Vagina (tissue), 2 donors: ENCODE results near the gene CACNB2. TPM values are rescaled to one million over a fixed set of nuclear protein-coding genes. Genes with fewer than 3 reads are reported as not detected.
A peak's percentile ranks its signal among the peaks of the same experiment; 100 is the strongest.

Experiments
- DNase-seq, 2 donors: peaks; one replicate each; pipeline ENCODE4 v3.0.0-alpha.2; 2017; ENCODE audit errors: extremely low spot score in 2 of 2
- H3K27ac ChIP-seq: fragments of 200-600 bp; sonication (generic); one replicate; pipeline ENCODE4 v1.5.1; 2019
- H3K27me3 ChIP-seq: fragments of 200-600 bp; sonication (generic); one replicate; pipeline ENCODE4 v1.5.1; 2019
- H3K36me3 ChIP-seq, 2 donors: fragments of 200-600 bp; sonication (generic); one replicate each; pipeline ENCODE4 v1.5.1; 2017 to 2019
- H3K4me1 ChIP-seq: fragments of 200-600 bp; sonication (generic); one replicate; pipeline ENCODE4 v1.5.1; 2019
- H3K4me3 ChIP-seq, 2 donors: fragments of 200-600 bp; sonication (generic); 1 replicate in 1 of 2; 2 replicates in 1 of 2; pipeline ENCODE4 v1.5.1; 2016 to 2019
- H3K9me3 ChIP-seq: fragments of 200-600 bp; sonication (generic); one replicate; pipeline ENCODE4 v1.5.1; 2019
- CTCF ChIP-seq, 3 experiments: fragments of 450-650 bp in 2 of 3; fragments of 200-600 bp in 1 of 3; sonication (generic) in 1 of 3; IDR thresholded peaks; one replicate each; pipeline ENCODE4 v1.5.1; 2017 to 2019; ENCODE audit warnings: antibody characterized with exemption in 3 of 3, mild to moderate bottlenecking in 2 of 3, moderate library complexity in 2 of 3
- POLR2A ChIP-seq, 2 donors: fragments of 450-650 bp; IDR thresholded peaks; one replicate each; pipeline ENCODE4 v1.6.1; 2017; ENCODE audit warnings: antibody characterized with exemption in 2 of 2, mild to moderate bottlenecking in 2 of 2, moderate library complexity in 2 of 2
- POLR2AphosphoS5 ChIP-seq, 2 donors: sonication (generic); formaldehyde crosslinking; IDR thresholded peaks; one replicate each; pipeline ENCODE4 v1.9.0; 2017; ENCODE audit warnings: antibody characterized with exemption in 2 of 2, mild to moderate bottlenecking in 2 of 2, low read depth in 1 of 2; ENCODE audit not compliant: insufficient read depth in 1 of 2
- intact Hi-C: fragments of 100-400 bp; cut with DNase I; formaldehyde crosslinking; loops from one replicate; pipeline ENCODE4 v1.15.1; 2023
- total RNA-seq: library from RNA; depleted of rRNA; stranded (reverse); fragments of >200 nt; gene quantifications from one replicate; pipeline ENCODE4 v1.2.3, GENCODE V29; 2016

The CACNB2 gene
- total RNA-seq, 1 donor from 2014 or later: 12.8 TPM

- intact Hi-C loops: no loop called here
- Histone ChIP-seq H3K27me3 (no peaks in the 10 kb centered on the region), H3K36me3 (no peaks in the 10 kb centered on the region), H3K27ac (no peak overlapping the region), H3K4me1 (no peaks in the 10 kb centered on the region), H3K4me3 (no peak overlapping the region), H3K9me3 (no peaks in the 10 kb centered on the region)
- TF ChIP-seq CTCF (IDR thresholded peaks at IDR 0.05): no peak
- no peak for TF ChIP-seq POLR2A (IDR thresholded peaks at IDR 0.05)
- TF ChIP-seq POLR2AphosphoS5 (IDR thresholded peaks at IDR 0.05; ENCODE audit: insufficient read depth in 1 of 2, low read depth in 1 of 2): no peak
- DNase-seq: no peak
These were observed 185.8 kb downstream of the CACNB2 start for GRCh38 chr10:18325889-18326531.

GRCh38 chr10:18328941-18329340 lies 188.7 kb downstream of the CACNB2 start:
- H3K4me1 ChIP-seq: no peaks in the 10 kb centered on the region
- TF ChIP-seq POLR2A (IDR thresholded peaks at IDR 0.05): no peak
- TF ChIP-seq CTCF (IDR thresholded peaks at IDR 0.05): no peak
- no peak for TF ChIP-seq POLR2AphosphoS5 (IDR thresholded peaks at IDR 0.05; ENCODE audit: insufficient read depth in 1 of 2, low read depth in 1 of 2)
- DNase-seq: no peak
- H3K4me3 ChIP-seq: no peak overlapping the region
- no peaks in the 10 kb centered on the region for H3K27me3 ChIP-seq
- no peaks in the 10 kb centered on the region for H3K36me3 ChIP-seq
- intact Hi-C loops: no loop called here
- no peak overlapping the region for H3K27ac ChIP-seq
- no peaks in the 10 kb centered on the region for H3K9me3 ChIP-seq

GRCh38 chr10:18332048-18332447 lies 191.8 kb downstream of the CACNB2 start:
- TF ChIP-seq POLR2A (IDR thresholded peaks at IDR 0.05) (no peak), POLR2AphosphoS5 (IDR thresholded peaks at IDR 0.05; ENCODE audit: insufficient read depth in 1 of 2, low read depth in 1 of 2) (no peak), CTCF (IDR thresholded peaks at IDR 0.05) (no peak)
- H3K36me3 ChIP-seq: no peaks in the 10 kb centered on the region
- no peak for DNase-seq
- H3K4me1 ChIP-seq: no peaks in the 10 kb centered on the region
- intact Hi-C loops: no loop called here
- H3K27ac ChIP-seq: no peak overlapping the region
- H3K27me3 ChIP-seq: no peaks in the 10 kb centered on the region
- no peaks in the 10 kb centered on the region for H3K9me3 ChIP-seq
- H3K4me3 ChIP-seq: no peak overlapping the region

GRCh38 chr10:18332484-18332883 lies 192.3 kb downstream of the CACNB2 start:
- Histone ChIP-seq H3K4me3 (no peak overlapping the region), H3K27me3 (no peaks in the 10 kb centered on the region), H3K4me1 (no peaks in the 10 kb centered on the region), H3K27ac (no peak overlapping the region), H3K36me3 (no peaks in the 10 kb centered on the region), H3K9me3 (no peaks in the 10 kb centered on the region)
- DNase-seq: no peak
- intact Hi-C loops: no loop called here
- no peak for TF ChIP-seq CTCF (IDR thresholded peaks at IDR 0.05)
- no peak for TF ChIP-seq POLR2AphosphoS5 (IDR thresholded peaks at IDR 0.05; ENCODE audit: insufficient read depth in 1 of 2, low read depth in 1 of 2)
- TF ChIP-seq POLR2A (IDR thresholded peaks at IDR 0.05): no peak

- peak overlapping the region in 1 of 2 donors; percentile 13 for H3K4me3 ChIP-seq
- no peak for TF ChIP-seq POLR2A (IDR thresholded peaks at IDR 0.05)
- TF ChIP-seq POLR2AphosphoS5 (IDR thresholded peaks at IDR 0.05; ENCODE audit: insufficient read depth in 1 of 2, low read depth in 1 of 2): no peak
- TF ChIP-seq CTCF (IDR thresholded peaks at IDR 0.05): no peak
These were observed 193.4 kb downstream of the CACNB2 start for GRCh38 chr10:18333621-18334020.

More at GRCh38 chr10:18333621-18334020, 193.4 kb downstream of the CACNB2 start:
- intact Hi-C loops: no loop called here
- DNase-seq: no peak
- no peaks in the 10 kb centered on the region for H3K4me1 ChIP-seq
- H3K36me3 ChIP-seq: no peaks in the 10 kb centered on the region
- no peaks in the 10 kb centered on the region for H3K9me3 ChIP-seq
- H3K27me3 ChIP-seq: no peaks in the 10 kb centered on the region
- H3K27ac ChIP-seq: no peak overlapping the region
